ENCODE results near the gene SYN1. TPM values are rescaled to one million over a fixed set of nuclear protein-coding genes. Genes with fewer than 3 reads are reported as not detected.
"Not testable (repeated sequence)": the region's sequence is repeated elsewhere in the genome, so short reads cannot be mapped to it uniquely, and the experiment has no call there.

Gene SYN1
- total RNA-seq (2014; rRNA removed; shearing (Covaris generic)): not detected in 2 replicates

GRCh38 chrX:47619486-47620302 is at the start of gene SYN1:
Gene SYN1, minus strand, starts transcription at chrX:47619857. Its CDS starts 129 bp downstream, at chrX:47619728.
- DNase-seq (ENCODE audit: low read depth): peak; percentile 86

- not testable (repeated sequence) for DNase-seq (ENCODE audit: low read depth)
These were observed 46.1 kb upstream of the SYN1 start for GRCh38 chrX:47665797-47666196.

DNA sequence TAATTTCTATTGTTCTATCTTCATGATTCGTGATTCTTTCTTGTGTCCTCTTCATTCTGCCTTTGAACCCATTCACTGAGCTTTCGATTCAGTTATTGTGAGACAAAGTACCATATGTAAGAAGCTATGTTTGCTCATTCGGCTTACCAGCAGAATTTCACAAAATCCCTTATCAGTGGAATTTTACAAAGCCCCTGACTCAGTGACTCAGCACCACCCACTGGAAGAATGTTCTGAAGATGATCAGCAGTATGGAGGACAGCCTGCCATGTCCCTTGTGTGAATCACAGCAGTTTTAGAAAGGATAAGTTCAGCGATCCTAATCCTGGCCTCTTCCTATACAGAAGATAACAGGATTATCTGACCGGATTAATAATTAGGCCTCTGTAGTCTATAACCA is 45.1 kb upstream of the SYN1 start:
- no peak for DNase-seq (ENCODE audit: low read depth)

DNA sequence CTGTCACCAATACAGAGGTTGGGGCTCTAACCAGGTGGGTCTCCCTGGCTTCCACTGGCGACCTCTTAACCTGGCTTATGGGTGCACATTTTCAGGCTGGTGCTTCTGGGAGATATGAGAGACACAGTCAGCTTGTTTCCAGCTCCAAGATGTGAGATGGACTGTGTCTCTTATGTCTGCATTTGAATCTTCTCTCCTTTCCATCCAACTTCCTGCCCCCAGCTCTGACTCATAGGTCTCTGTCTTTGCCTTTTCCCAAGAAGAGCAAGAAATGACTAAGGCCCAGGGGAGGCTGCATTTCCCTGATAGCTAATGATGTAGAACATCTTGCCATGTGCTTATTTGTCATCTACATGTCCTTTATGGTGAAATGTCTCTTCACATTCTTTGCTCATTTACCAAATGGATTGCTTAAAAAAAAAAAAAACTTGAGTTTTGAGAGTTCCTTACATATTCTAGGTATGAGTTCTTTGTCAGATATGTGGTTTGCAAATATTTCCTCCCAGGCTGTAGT is 42.5 kb upstream of the SYN1 start:
- DNase-seq (ENCODE audit: low read depth): peak; percentile 54

DNA sequence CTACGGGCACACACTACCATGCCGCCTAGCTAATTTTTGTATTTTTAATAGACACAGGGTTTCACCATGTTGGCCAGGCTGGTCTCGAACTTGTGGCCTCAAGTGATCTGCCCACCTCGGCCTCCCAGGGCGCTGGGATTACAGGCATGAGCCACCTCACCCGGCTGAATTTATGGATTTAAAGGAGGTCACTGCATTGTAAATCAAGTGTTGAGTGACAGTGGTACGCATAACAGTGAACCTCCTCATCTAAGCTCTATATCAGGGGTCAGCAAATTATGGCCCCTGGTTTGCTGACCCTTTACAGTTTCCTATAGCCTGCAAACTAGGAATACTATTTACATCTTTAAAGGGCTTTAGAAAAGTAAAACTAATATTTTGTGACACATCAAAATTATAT is 41.9 kb upstream of the SYN1 start:
- DNase-seq (ENCODE audit: low read depth): no peak

GRCh38 chrX:47659421-47659726 is 39.7 kb upstream of the SYN1 start:
- no peak for DNase-seq (ENCODE audit: low read depth)

- peak; percentile 93 for DNase-seq (ENCODE audit: low read depth)
These were observed 39.2 kb upstream of the SYN1 start, which contains the start of gene UXT for GRCh38 chrX:47658684-47659420. Gene UXT, minus strand, starts transcription at chrX:47659180. Its CDS starts 253 bp downstream, at chrX:47658927.

DNA sequence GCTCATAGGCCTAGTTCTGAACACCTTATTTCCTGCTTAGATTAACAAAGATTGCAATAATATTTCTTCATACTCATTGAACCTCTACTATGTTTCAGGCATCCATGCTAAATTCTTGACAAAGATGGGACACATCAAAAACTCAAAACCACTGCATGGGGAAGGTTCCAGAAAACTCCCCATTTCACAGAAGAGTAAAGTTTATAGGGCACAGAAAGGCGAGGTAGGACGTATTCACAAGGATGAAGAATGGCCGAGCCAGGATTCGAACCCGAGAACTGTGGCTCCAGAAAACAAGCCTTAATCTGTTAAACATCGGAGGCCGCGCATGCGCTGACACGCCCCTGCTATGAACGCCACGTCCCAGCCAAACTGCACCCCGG is 38.6 kb upstream of the SYN1 start:
- no peak for DNase-seq (ENCODE audit: low read depth)

- no peak for DNase-seq (ENCODE audit: low read depth)
These were observed 31.6 kb upstream of the SYN1 start for GRCh38 chrX:47651043-47651905.

DNA sequence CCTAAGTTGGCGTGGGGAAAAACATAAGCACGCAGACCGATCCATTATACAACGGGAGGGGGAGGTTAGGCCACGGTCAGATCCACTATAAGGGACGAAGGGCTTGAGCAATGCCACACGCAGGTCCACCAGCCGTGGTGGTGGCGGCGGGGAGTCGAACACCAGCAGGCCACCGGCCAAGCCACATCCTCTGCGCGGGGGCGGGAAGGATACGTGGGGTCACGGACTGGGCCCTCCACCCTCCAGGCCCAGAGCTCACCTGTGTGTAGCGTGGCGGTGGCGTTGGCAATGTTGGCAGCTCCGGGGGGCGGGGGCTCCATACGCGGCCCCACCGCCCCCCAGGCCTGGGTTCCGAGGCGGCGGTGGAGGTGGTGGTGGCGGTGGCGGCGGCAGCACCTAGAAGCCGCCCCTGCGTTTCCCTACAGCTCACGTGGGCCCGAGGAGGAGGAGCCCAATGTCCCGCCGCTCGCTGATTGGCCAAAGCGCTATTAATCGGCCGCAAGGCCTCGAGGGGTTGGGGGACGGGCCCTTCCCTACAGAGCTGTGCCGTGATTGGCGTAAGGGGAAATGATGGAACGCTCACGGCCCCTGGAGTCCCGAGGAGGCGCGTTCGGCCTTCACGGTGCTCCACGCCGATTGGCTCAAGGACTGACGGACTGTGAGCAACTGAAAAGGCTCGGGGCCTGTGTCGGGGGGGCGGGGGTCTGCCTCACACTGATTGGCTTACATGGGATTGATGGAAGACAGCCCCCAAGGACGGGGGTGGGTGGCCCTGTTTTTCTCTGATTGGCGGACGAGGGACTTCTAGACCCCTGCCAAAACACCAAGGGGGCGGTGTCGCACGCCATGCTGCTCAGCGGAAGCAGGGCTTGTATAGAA is 30.7 kb upstream of the SYN1 start, which contains the start of gene ELK1:
Gene ELK1 (minus strand): TSS at position 400 of the 879 bp plus-strand sequence. CDS start 9,122 bp downstream, outside the sequence.
- DNase-seq (ENCODE audit: low read depth): peak; percentile 97

GRCh38 chrX:47649781-47650163 is 30.1 kb upstream of the SYN1 start:
- no peak for DNase-seq (ENCODE audit: low read depth)

GRCh38 chrX:47649271-47649670 is 29.6 kb upstream of the SYN1 start:
- DNase-seq (ENCODE audit: low read depth): no peak

DNA sequence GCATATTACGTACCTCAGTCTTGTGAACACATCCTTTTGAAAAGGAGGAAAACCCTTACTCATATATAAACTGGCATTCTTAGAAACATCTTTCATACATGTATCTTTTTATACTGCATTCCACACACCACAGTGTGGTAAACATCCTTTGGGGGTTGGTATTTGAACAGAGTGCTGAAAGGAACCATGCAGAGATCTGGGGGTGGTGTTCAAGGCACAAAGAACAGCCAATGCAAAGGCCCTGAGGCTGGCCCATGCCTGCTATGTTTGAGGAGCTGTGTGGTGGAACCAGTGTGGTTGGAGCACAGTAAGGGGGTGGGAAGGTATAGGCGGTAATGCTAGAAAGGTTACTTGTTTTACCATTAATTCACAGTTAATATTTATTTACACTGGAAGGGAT is 28.7 kb upstream of the SYN1 start:
- no peak for DNase-seq (ENCODE audit: low read depth)

DNA sequence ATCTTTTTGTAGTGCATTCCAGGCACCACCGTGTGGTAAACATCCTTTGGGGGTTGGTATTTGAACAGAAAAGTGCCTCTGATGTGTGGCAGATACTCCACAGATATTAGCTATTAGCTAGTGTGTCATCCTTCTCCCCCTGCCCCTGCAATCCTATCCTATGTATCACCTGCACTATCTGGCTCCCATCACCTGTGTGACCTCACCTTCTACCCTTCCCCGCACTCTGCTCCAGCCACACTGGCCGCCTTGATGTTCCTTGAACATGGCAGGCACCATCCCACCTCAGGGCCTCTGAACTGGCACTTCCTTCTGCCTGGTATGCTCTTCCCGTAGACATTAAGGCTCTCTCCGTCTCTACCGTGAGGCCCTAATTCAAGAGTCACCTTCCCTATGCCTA is 27.0 kb upstream of the SYN1 start:
- DNase-seq (ENCODE audit: low read depth): no peak

- DNase-seq (ENCODE audit: low read depth): no peak
These were observed 25.9 kb upstream of the SYN1 start for GRCh38 chrX:47645530-47645929.

DNA sequence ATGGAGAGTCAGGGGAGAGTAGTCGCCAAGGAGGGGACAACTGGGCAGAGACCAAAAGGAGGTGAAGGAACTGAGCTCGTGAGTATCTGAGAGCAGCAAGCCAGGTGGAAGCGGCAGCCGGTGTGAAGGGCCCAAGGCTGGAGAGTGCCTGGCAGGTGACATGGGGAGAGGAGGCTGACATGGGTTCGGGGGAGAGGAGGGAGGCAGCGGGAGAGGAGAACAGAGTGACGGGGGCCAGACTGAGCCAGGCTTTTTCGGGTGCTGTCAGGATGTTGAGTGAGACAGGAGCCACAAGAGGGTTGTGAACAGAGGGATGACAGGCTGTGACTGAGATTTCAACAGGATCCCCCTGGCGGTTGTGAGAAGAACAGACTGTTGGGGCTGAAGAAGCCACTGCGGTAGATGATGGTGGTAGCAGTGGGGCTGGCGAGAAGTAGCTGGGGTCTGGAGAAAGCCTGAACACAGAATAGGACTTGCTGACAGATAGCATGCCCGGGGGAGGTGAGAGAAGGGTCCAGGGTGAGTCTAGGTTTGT is 25.0 kb upstream of the SYN1 start:
- no peak for DNase-seq (ENCODE audit: low read depth)

- no peak for DNase-seq (ENCODE audit: low read depth)
These were observed 24.3 kb upstream of the SYN1 start for GRCh38 chrX:47643926-47644325.

GRCh38 chrX:47638816-47639215 is 19.2 kb upstream of the SYN1 start:
- no peak for DNase-seq (ENCODE audit: low read depth)

DNA sequence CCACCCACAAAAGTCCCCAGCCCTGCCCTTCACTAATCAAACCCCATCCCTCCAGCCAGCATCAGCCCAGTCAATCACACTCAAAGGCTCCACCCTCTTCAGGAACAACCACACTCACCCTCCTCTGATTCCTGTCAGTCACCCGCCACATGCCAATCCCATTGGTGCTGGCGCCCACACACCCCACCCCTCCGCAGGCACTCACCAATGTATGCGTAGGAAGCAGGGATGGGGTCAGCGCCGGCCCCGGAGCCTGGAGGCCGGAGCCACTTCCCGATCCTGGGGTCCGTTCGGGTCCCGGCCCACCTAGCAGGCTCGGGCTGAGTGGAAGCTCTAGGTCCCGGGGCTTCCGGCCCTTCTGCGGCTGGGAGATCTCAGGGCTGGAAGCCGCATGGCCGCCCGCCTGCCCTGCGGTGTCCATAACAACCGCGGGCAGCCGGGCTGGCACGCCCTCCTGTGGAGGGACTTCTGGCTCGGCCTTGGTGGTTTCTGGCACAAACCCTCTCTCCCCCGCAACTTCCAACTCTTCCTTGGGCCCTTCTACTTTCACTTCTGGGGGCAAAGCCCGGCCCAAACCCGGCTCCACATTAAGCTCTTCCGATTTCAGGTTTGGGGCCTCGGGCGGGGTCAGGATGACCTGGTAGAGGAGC is 18.0 kb upstream of the SYN1 start:
- DNase-seq (ENCODE audit: low read depth): no peak

All from Daoy (cell line).